Type B pancreatic cell (in vitro differentiated cells): ENCODE data around the gene REXO4. TPM values are rescaled to one million over a fixed set of nuclear protein-coding genes. Genes with fewer than 3 reads are reported as not detected.

Source experiments
- DNase-seq: peaks from one replicate; pipeline ENCODE4 v3.0.0; 2021; ENCODE audit warnings: mixed read lengths; ENCODE audit not compliant: unreplicated experiment; ENCODE audit errors: extremely low spot score
- H3K27ac Mint-ChIP-seq: 2 replicates; pipeline ENCODE4 v1.8.0; 2021; ENCODE audit warnings: mild to moderate bottlenecking, mixed read lengths
- H3K27me3 Mint-ChIP-seq: 2 replicates; pipeline ENCODE4 v1.8.0; 2021; ENCODE audit warnings: mixed read lengths
- H3K36me3 Mint-ChIP-seq: 2 replicates; pipeline ENCODE4 v1.8.0; 2021; ENCODE audit warnings: mixed read lengths
- H3K4me1 Mint-ChIP-seq: one replicate; pipeline ENCODE4 v1.8.0; 2021; ENCODE audit warnings: mixed read lengths; ENCODE audit not compliant: unreplicated experiment
- H3K4me3 Mint-ChIP-seq: 2 replicates; pipeline ENCODE4 v1.8.0; 2021; ENCODE audit warnings: mild to moderate bottlenecking, mixed read lengths
- H3K9me3 Mint-ChIP-seq: 2 replicates; pipeline ENCODE4 v1.8.0; 2021; ENCODE audit warnings: mixed read lengths
- CTCF ChIP-seq: fragments of 200-600 bp; sonication (generic); conservative IDR thresholded peaks from 2 replicates; pipeline ENCODE4 v1.5.0; 2021; ENCODE audit warnings: antibody characterized with exemption, mild to moderate bottlenecking
- total RNA-seq: library from RNA; stranded (reverse); gene quantifications from 2 replicates; pipeline ENCODE4 v1.2.1, GENCODE V29; 2021; ENCODE audit warnings: low replicate concordance

REXO4 gene
- total RNA-seq, 1 donor from 2014 or later = 26.5 TPM

GRCh38 chr9:133415170-133415569 lies 2.6 kb downstream of the REXO4 start:
- Mint-ChIP-seq H3K27ac (no peak overlapping the region), H3K4me3 (no peak overlapping the region), H3K9me3 (no peaks in the 10 kb centered on the region), H3K4me1 (peaks cover 20% of the 10 kb centered on the region), H3K27me3 (no peaks in the 10 kb centered on the region), H3K36me3 (peaks cover 4% of the 10 kb centered on the region)
- no peak for DNase-seq
- TF ChIP-seq CTCF = no peak

DNA sequence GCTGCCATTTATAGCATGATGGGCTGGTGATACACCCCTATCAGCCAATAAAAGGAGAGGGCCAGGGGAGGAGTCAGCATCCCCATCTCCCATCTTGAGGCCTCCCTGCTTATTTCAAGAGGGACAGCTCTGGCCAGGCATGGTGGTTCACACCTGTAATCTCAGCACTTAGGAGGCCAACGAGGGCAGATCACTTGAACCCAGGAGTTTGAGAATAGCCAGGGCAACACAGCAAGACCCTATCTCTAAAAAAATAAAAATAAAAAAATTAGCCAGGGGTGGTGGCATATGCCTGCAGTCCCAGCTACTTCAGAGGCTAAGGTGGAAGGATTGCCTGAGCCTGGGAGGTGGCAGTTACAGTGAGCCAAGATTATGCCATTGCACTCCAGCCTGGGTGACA lies 9.8 kb downstream of the REXO4 start:
- Mint-ChIP-seq H3K36me3 (peaks cover 5% of the 10 kb centered on the region), H3K27ac (no peak overlapping the region), H3K4me3 (no peak overlapping the region), H3K9me3 (no peaks in the 10 kb centered on the region), H3K4me1 (peaks cover 5% of the 10 kb centered on the region), H3K27me3 (no peaks in the 10 kb centered on the region)
- DNase-seq = no peak
- TF ChIP-seq CTCF = no peak

GRCh38 chr9:133406480-133407307 lies 11.1 kb downstream of the REXO4 start:
- peaks cover 5% of the 10 kb centered on the region for H3K36me3 Mint-ChIP-seq
- H3K27me3 Mint-ChIP-seq = no peaks in the 10 kb centered on the region
- H3K4me1 Mint-ChIP-seq = peaks cover 5% of the 10 kb centered on the region
- H3K4me3 Mint-ChIP-seq = no peak overlapping the region
- no peaks in the 10 kb centered on the region for H3K9me3 Mint-ChIP-seq
- DNase-seq = peak; percentile 86
- H3K27ac Mint-ChIP-seq = peak overlapping the region; percentile 12
- peak; percentile 93 for TF ChIP-seq CTCF

DNA sequence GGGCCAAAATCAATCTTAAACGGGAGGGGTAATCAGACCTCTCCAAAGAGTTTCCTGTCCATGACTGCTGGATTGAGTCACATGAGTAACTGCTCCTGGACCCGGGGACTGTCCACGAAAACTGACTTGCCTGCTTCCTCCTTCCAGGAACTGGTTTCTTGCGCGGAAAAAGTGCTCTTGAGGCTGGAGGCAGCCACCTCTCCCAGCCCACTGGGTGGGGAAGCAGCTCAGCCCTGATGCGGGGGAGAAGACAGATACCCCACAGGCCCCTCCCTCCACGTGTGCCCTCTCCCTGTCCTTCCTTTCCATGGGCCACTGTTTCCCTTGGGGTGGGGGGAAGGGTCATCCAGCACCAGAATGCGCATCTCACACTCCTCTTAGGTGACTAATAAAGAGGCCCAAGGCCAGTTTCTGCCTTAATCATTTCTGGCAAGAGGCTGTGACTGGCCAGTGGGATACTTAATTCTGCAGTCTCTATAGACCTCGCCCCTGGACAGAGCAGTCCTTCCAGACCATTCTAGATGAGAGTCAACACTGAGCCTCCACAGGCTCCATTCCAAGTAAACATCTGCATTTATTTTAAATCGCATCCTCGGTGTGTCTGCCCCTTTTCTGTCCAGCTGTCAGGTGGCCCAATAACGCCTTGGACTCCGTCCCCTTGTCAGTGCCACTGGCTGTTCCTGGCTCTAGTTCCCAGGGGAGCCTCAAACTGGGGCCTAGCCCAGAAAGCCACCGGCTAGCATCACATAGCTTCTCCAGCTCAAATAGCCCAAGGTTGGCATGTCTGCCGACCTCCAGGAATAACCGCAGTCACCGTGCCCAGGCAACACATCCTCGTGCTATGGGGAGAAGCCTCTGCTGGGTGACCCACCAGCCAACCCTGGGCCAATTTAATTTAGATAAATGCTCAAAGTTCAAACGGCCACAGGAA lies 12.0 kb downstream of the REXO4 start:
- Mint-ChIP-seq H3K4me3 (no peak overlapping the region), H3K9me3 (no peaks in the 10 kb centered on the region), H3K27ac (no peak overlapping the region), H3K36me3 (peaks cover 5% of the 10 kb centered on the region), H3K4me1 (peaks cover 5% of the 10 kb centered on the region), H3K27me3 (no peaks in the 10 kb centered on the region)
- DNase-seq = no peak
- no peak for TF ChIP-seq CTCF

DNA sequence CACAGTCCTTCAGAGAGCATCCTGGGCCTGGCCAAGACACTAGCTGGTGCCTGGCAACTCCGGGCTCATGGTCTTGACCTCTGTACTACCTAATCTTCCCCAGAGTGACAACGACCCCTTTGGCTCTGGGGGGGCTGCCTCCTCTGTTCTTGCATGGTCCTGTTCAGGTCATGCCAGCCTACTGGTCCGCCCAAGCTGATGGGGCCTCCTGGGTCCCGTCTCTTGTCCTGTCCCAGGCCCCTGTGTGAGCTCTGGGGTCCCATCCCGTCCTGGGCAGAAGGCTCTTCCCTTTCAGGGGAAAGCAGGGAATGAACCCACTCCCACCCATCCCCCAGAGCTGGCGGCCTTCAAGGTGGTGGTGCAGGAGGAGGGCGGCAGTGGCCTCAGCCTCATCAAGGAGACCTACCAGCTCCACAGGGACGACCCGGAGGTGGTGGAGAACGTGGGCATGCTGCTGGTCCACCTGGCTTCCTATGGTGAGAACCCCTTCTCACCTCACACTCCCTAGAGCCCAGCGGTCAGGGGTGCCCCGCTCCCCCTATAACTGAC lies 13.3 kb downstream of the REXO4 start:
- no peak for DNase-seq

More for the DNA sequence above, 13.3 kb downstream of the REXO4 start:
- Mint-ChIP-seq H3K27ac (peak overlapping the region; percentile 32), H3K4me3 (no peak overlapping the region), H3K27me3 (no peaks in the 10 kb centered on the region), H3K4me1 (peaks cover 5% of the 10 kb centered on the region), H3K9me3 (no peaks in the 10 kb centered on the region), H3K36me3 (peaks cover 5% of the 10 kb centered on the region)
- TF ChIP-seq CTCF = no peak
